Measurements from ENCODE around the gene CDYL2.
"Not testable (repeated sequence)": the region's sequence is repeated elsewhere in the genome, so short reads cannot be mapped to it uniquely, and the experiment has no call there.

CDYL2 gene

GRCh38 chr16:80804526-80805383, at the start of gene CDYL2:
TSS of gene CDYL2 (minus strand) at chr16:80804598. CDS start at chr16:80804173, 425 bp downstream.
- FAIRE-seq: no peak

GRCh38 chr16:80852261-80852872, 48.0 kb upstream of the CDYL2 start:
- FAIRE-seq: no peak

- FAIRE-seq: no peak
These were observed 47.4 kb upstream of the CDYL2 start for GRCh38 chr16:80851831-80852230.

GRCh38 chr16:80850757-80851156, 46.4 kb upstream of the CDYL2 start:
- no peak for FAIRE-seq

GRCh38 chr16:80848862-80849261, 44.5 kb upstream of the CDYL2 start:
- no peak for FAIRE-seq

GRCh38 chr16:80846680-80847079, 42.3 kb upstream of the CDYL2 start:
- FAIRE-seq: no peak

- no peak for FAIRE-seq
These were observed 41.9 kb upstream of the CDYL2 start for GRCh38 chr16:80846275-80846674.

GRCh38 chr16:80844395-80844794, 40.0 kb upstream of the CDYL2 start:
- FAIRE-seq: no peak

- FAIRE-seq: no peak
These were observed 36.8 kb upstream of the CDYL2 start for GRCh38 chr16:80841231-80841630.

GRCh38 chr16:80837533-80838147, 33.2 kb upstream of the CDYL2 start:
- FAIRE-seq: no peak

- no peak for FAIRE-seq
These were observed 32.4 kb upstream of the CDYL2 start for GRCh38 chr16:80836846-80837245.

- no peak for FAIRE-seq
These were observed 31.8 kb upstream of the CDYL2 start for GRCh38 chr16:80836202-80836601.

- FAIRE-seq: no peak
These were observed 26.6 kb upstream of the CDYL2 start for GRCh38 chr16:80831039-80831438.

- FAIRE-seq: no peak
These were observed 24.1 kb upstream of the CDYL2 start for GRCh38 chr16:80828495-80828894.

- FAIRE-seq: no peak
These were observed 22.6 kb upstream of the CDYL2 start for GRCh38 chr16:80827007-80827406.

GRCh38 chr16:80825365-80825758, 21.0 kb upstream of the CDYL2 start:
- FAIRE-seq: no peak

- FAIRE-seq: peak; percentile 10
These were observed 20.4 kb upstream of the CDYL2 start for GRCh38 chr16:80824623-80825364.

GRCh38 chr16:80819988-80820387, 15.6 kb upstream of the CDYL2 start:
- no peak for FAIRE-seq

GRCh38 chr16:80816356-80816755, 12.0 kb upstream of the CDYL2 start:
- no peak for FAIRE-seq

- FAIRE-seq: not testable (repeated sequence)
These were observed 10.9 kb upstream of the CDYL2 start for GRCh38 chr16:80815278-80815677.

- no peak for FAIRE-seq
These were observed 8.2 kb upstream of the CDYL2 start for GRCh38 chr16:80812593-80812992.

- FAIRE-seq: no peak
These were observed 5.0 kb upstream of the CDYL2 start for GRCh38 chr16:80809366-80809765.

- no peak for FAIRE-seq
These were observed 3.5 kb upstream of the CDYL2 start for GRCh38 chr16:80807906-80808305.

Measured in colon (tissue), 2 donors.